Cardiac muscle cell (in vitro differentiated cells and primary cell): Measurements from ENCODE around the gene THUMPD1. TPM values are rescaled to one million over a fixed set of nuclear protein-coding genes. Genes with fewer than 3 reads are reported as not detected.
"Not testable (repeated sequence)": the region's sequence is repeated elsewhere in the genome, so short reads cannot be mapped to it uniquely, and the experiment has no call there.

ENCODE experiments used
- DNase-seq, 2 donors: peaks; one replicate each; pipeline versions ENCODE4 v3.0.0 to v3.0.0-alpha.2; 2010 to 2017; ENCODE audit warnings: low read depth in 1 of 2, low spot score in 1 of 2
- H3K27ac ChIP-seq: fragments of 200-600 bp; sonication (generic); 2 replicates; pipeline ENCODE4 v1.5.1; 2016
- H3K27me3 ChIP-seq: fragments of 200-600 bp; sonication (generic); 2 replicates; pipeline ENCODE4 v1.6.0; 2016; ENCODE audit warnings: control low read depth
- H3K36me3 ChIP-seq: fragments of 200-600 bp; sonication (generic); 2 replicates; pipeline ENCODE4 v1.5.1; 2016; ENCODE audit warnings: control low read depth
- H3K4me1 ChIP-seq: fragments of 200-600 bp; sonication (generic); 2 replicates; pipeline ENCODE4 v1.8.1; 2017; ENCODE audit warnings: low read depth, mild to moderate bottlenecking, mixed run types
- H3K4me3 ChIP-seq: fragments of 200-600 bp; sonication (generic); 2 replicates; pipeline ENCODE4 v1.5.1; 2016; ENCODE audit warnings: mild to moderate bottlenecking
- H3K9me3 ChIP-seq: fragments of 200-600 bp; sonication (generic); 2 replicates; pipeline ENCODE4 v1.5.1; 2017; ENCODE audit warnings: low read depth, mild to moderate bottlenecking, control low read depth
- polyA plus RNA-seq: library from polyadenylated mRNA; unstranded; fragments of >200 nt; fragmentation: Nextera tagmentation; extraction: Ambion mirVana; gene quantifications from 2 replicates; pipeline ENCODE4 v1.2.1, GENCODE V29; 2016
- total RNA-seq: library from RNA; depleted of rRNA; stranded (reverse); fragments of >200 nt; gene quantifications from 2 replicates; pipeline ENCODE4 v1.2.3, GENCODE V29; 2016
- TF ChIP-seq, protein P1 (sequence below): IDR thresholded peaks from 2 replicates; pipeline ENCODE4 v1.5.1; 2012; ENCODE audit warnings: low read depth, mild to moderate bottlenecking, low read length

The THUMPD1 gene
- total and polyA plus RNA-seq, 2 experiments from 2014 or later, result 22.8 to 83.3 TPM

DNA sequence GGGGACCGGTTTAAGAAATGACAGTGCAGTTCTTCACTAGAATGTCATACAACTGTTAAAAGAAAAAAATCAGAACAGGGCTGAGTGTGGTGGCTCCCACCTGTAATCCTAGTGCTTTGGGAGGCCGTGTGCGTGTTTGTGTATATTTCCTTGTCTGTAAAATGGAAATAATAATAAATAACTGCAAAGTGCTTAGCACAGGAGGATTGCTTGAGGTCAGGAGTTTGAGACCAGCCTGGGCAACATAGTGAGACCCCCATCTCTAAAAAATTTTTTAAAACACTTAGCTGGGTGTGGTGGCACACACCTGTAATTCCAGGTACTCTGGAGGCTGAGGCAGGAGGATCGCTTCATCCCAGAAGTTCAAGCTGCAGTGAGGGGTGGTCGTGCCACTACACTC is 24.7 kb upstream of the THUMPD1 start:
- Histone ChIP-seq H3K9me3 (no peaks in the 10 kb centered on the region), H3K4me1 (no peaks in the 10 kb centered on the region), H3K4me3 (no peak overlapping the region), H3K27ac (no peak overlapping the region), H3K27me3 (no peaks in the 10 kb centered on the region), H3K36me3 (no peaks in the 10 kb centered on the region)
- TF ChIP-seq, protein P1, sequence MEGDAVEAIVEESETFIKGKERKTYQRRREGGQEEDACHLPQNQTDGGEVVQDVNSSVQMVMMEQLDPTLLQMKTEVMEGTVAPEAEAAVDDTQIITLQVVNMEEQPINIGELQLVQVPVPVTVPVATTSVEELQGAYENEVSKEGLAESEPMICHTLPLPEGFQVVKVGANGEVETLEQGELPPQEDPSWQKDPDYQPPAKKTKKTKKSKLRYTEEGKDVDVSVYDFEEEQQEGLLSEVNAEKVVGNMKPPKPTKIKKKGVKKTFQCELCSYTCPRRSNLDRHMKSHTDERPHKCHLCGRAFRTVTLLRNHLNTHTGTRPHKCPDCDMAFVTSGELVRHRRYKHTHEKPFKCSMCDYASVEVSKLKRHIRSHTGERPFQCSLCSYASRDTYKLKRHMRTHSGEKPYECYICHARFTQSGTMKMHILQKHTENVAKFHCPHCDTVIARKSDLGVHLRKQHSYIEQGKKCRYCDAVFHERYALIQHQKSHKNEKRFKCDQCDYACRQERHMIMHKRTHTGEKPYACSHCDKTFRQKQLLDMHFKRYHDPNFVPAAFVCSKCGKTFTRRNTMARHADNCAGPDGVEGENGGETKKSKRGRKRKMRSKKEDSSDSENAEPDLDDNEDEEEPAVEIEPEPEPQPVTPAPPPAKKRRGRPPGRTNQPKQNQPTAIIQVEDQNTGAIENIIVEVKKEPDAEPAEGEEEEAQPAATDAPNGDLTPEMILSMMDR, result no peak
- no peak for DNase-seq

DNA sequence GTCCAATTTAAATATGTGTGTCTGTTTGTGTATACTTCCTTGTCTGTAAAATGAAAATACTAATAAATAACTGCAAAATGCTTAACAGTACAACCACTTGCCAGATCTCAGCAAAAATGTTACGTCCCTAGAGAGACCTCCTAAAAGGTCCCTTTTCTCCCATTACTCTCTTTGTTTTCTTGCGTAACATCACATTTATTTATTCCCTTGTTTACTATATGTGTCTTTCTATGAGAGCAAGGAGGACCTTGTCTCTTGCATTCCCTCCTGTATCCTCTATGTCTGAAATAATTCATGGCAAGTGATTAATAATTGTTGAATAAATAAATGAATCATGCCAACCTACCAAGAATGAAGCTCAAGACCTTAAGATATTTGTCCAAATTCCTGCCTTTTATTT is 24.1 kb upstream of the THUMPD1 start:
- no peaks in the 10 kb centered on the region for H3K27me3 ChIP-seq
- H3K9me3 ChIP-seq, result no peaks in the 10 kb centered on the region
- H3K27ac ChIP-seq, result no peak overlapping the region
- H3K4me1 ChIP-seq, result no peaks in the 10 kb centered on the region
- H3K36me3 ChIP-seq, result no peaks in the 10 kb centered on the region
- no peak for DNase-seq
- H3K4me3 ChIP-seq, result no peak overlapping the region
- TF ChIP-seq, protein P1, result no peak

DNA sequence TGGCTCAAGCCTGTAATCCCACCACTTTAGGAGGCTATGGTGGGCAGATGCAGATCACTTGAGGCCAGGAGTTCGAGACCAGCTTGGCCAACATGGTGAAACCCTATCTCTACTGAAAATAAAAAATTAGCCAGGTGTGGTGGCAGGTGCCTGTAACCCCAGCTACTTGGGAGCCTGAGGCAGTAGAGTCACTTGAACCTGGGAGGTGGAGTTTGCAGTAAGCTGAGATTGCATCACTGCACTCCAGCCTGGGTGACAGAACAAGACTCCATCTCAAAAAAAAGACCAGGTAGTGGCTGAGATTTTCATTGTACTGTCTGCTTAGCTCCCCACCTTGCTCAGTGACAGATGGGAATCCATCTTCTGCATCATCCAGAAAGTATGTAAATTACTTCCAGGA is 22.8 kb upstream of the THUMPD1 start:
- H3K9me3 ChIP-seq, H3K27me3 ChIP-seq, H3K4me1 ChIP-seq, H3K4me3 ChIP-seq, H3K36me3 ChIP-seq, DNase-seq, H3K27ac ChIP-seq: not testable (repeated sequence)

DNA sequence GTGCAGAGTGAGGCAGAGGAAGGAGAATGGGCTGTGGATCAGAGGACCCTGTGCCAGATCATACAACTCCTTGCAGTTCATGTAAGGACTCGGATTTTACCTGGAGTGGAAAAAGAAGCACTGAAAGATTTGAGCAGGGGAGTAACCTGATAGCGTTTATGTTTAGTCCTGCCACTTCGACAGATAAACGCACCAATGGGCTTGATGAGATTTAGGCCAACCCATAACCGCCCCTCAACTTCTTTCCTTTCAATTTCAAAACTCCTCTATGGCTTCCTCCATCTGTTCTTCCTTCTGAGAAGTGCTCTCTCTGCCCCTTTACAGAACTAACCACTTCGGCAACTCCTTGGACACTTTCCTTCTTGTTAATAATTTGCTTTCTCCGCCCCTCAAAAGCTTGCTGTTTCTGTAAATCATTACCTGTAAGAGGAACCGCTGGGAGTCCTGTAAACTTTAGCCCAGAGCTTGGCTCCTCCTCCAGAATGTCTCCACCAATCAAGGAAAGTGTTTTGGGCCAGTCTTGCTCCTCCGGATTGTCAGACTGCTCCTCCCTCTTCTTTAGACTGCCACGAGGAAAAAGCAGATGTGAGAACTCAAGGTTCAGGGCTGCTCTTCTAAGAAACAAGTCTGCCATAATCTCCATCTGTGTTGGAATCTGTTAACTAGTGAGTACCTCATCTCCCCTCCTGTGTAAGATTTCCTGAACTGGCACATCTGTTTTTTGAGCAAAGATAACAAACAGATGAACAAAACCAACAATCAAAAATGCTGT is 22.0 kb upstream of the THUMPD1 start, which contains the start of gene ACSM3:
Gene ACSM3, plus strand, starts transcription at position 554 of the 772 bp plus-strand sequence. CDS start 6,021 bp downstream, outside the sequence.
- Histone ChIP-seq H3K4me3 (peak within 1 kb of the TSS; percentile 11), H3K9me3 (no peaks in the 10 kb centered on the region), H3K36me3 (no peaks in the 10 kb centered on the region), H3K4me1 (no peaks in the 10 kb centered on the region), H3K27me3 (no peaks in the 10 kb centered on the region), H3K27ac (no peak within 1 kb of the TSS)
- DNase-seq, result peak; percentile 61 to 84
- TF ChIP-seq, protein P1, result no peak

DNA sequence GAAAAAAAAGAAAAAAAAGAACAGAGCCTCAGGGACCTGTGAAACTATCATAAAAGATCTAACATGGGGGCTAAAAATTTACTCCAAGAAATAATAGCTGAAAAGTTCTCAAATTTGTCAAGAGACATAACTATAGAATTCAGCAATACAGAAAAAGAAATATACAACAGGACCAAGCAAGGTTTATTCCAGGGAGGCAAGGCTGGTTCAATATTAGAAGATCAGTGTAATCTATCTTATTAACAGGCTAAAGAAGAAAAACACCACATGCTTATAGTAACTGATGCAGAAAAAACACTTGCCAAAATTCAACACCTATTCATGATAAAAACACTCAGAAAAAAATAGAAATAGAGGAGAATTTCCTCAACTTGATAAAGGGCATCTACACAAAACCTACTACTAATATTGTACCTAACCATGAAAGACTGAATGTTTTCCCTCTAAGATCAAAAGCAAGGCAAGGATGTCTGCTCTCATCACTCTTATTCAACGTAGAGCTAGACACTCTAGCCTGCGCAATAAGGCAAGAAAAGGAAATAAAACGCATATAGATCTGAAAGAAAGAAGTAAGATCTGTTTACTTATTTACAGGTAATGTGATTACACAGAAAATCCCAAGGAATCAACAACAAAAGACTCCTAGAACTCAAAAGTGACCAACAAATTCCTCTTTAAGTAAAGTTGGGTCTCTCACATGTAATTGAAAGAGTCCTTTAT is 20.9 kb upstream of the THUMPD1 start:
- no peak overlapping the region for H3K4me3 ChIP-seq
- TF ChIP-seq, protein P1, result no peak
- no peak for DNase-seq
- H3K27me3 ChIP-seq, result no peaks in the 10 kb centered on the region
- H3K27ac ChIP-seq, result no peak overlapping the region
- H3K9me3 ChIP-seq, result no peaks in the 10 kb centered on the region
- H3K36me3 ChIP-seq, result no peaks in the 10 kb centered on the region
- no peaks in the 10 kb centered on the region for H3K4me1 ChIP-seq

DNA sequence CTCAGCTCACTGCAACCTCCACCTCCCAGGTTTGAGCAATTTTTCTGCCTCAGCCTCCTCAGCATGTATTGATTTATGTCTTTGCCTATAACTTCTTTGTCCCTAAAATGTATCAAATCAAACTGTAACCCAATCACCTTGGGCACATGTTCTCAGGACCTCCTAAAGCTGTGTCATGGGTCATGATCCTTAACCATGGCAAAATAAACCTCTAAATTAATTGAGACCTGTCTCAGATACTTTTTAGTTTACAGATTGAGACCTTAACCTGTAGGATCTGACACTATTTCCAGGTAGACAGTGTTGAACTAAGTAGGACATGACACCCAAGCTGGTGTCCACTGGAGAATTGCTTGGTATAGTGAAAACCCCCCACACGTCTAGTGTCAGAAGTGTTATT is 19.6 kb upstream of the THUMPD1 start:
- Histone ChIP-seq H3K27ac (no peak overlapping the region), H3K4me3 (no peak overlapping the region), H3K27me3 (no peaks in the 10 kb centered on the region), H3K36me3 (no peaks in the 10 kb centered on the region), H3K9me3 (no peaks in the 10 kb centered on the region), H3K4me1 (no peaks in the 10 kb centered on the region)
- TF ChIP-seq, protein P1, result no peak
- no peak for DNase-seq
